ENCODE data around the gene IGFLR1.

- TF ChIP-seq CTCF (IDR thresholded peaks at IDR 0.05; ENCODE audit: low read depth, low read length, missing input control) (no peak), REST (IDR thresholded peaks at IDR 0.05) (no peak), TAF1 (conservative IDR thresholded peaks at IDR 0.05) (no peak), YY1 (IDR thresholded peaks at IDR 0.05) (no peak), GABPA (IDR thresholded peaks at IDR 0.05 in 1 of 2, conservative IDR thresholded peaks at IDR 0.05 in 1 of 2) (no peak), JUND (IDR thresholded peaks at IDR 0.05) (no peak), RAD21 (IDR thresholded peaks at IDR 0.05) (no peak), RXRA (IDR thresholded peaks at IDR 0.05) (no peak), EGR1 (IDR thresholded peaks at IDR 0.05; ENCODE audit: low read depth in 2 of 2) (no peak), SP1 (IDR thresholded peaks at IDR 0.05) (no peak), HNF4A (conservative IDR thresholded peaks at IDR 0.05) (no peak)
- TF ChIP-seq, protein P1, sequence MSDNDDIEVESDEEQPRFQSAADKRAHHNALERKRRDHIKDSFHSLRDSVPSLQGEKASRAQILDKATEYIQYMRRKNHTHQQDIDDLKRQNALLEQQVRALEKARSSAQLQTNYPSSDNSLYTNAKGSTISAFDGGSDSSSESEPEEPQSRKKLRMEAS (IDR thresholded peaks at IDR 0.05) = no peak
- TF ChIP-seq, protein P2, sequence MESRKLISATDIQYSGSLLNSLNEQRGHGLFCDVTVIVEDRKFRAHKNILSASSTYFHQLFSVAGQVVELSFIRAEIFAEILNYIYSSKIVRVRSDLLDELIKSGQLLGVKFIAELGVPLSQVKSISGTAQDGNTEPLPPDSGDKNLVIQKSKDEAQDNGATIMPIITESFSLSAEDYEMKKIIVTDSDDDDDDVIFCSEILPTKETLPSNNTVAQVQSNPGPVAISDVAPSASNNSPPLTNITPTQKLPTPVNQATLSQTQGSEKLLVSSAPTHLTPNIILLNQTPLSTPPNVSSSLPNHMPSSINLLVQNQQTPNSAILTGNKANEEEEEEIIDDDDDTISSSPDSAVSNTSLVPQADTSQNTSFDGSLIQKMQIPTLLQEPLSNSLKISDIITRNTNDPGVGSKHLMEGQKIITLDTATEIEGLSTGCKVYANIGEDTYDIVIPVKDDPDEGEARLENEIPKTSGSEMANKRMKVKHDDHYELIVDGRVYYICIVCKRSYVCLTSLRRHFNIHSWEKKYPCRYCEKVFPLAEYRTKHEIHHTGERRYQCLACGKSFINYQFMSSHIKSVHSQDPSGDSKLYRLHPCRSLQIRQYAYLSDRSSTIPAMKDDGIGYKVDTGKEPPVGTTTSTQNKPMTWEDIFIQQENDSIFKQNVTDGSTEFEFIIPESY (IDR thresholded peaks at IDR 0.05) = no peak
- TF ChIP-seq, protein P3, sequence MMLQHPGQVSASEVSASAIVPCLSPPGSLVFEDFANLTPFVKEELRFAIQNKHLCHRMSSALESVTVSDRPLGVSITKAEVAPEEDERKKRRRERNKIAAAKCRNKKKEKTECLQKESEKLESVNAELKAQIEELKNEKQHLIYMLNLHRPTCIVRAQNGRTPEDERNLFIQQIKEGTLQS (IDR thresholded peaks at IDR 0.05) = no peak
Observed at GRCh38 chr19:35722897-35723296, 19.4 kb downstream of the IGFLR1 start.

All from liver (tissue), 3 donors.